GM21515 (cell line): ENCODE measurements around the gene CARD6.
"Not testable (repeated sequence)": the region's sequence is repeated elsewhere in the genome, so short reads cannot be mapped to it uniquely, and the experiment has no call there.

Experiments used
- ATAC-seq: cut with Tn5 transposase; IDR thresholded peaks from one replicate; pipeline ENCODE4 v1.9.1; 2021; ENCODE audit not compliant: unreplicated experiment

Gene CARD6, protein sequence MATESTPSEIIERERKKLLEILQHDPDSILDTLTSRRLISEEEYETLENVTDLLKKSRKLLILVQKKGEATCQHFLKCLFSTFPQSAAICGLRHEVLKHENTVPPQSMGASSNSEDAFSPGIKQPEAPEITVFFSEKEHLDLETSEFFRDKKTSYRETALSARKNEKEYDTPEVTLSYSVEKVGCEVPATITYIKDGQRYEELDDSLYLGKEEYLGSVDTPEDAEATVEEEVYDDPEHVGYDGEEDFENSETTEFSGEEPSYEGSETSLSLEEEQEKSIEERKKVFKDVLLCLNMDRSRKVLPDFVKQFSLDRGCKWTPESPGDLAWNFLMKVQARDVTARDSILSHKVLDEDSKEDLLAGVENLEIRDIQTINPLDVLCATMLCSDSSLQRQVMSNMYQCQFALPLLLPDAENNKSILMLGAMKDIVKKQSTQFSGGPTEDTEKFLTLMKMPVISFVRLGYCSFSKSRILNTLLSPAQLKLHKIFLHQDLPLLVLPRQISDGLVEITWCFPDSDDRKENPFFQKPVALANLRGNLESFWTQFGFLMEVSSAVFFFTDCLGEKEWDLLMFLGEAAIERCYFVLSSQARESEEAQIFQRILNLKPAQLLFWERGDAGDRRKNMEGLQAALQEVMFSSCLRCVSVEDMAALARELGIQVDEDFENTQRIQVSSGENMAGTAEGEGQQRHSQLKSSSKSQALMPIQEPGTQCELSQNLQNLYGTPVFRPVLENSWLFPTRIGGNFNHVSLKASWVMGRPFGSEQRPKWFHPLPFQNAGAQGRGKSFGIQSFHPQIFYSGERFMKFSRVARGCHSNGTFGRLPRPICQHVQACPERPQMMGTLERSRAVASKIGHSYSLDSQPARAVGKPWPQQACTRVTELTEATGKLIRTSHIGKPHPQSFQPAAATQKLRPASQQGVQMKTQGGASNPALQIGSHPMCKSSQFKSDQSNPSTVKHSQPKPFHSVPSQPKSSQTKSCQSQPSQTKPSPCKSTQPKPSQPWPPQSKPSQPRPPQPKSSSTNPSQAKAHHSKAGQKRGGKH

DNA sequence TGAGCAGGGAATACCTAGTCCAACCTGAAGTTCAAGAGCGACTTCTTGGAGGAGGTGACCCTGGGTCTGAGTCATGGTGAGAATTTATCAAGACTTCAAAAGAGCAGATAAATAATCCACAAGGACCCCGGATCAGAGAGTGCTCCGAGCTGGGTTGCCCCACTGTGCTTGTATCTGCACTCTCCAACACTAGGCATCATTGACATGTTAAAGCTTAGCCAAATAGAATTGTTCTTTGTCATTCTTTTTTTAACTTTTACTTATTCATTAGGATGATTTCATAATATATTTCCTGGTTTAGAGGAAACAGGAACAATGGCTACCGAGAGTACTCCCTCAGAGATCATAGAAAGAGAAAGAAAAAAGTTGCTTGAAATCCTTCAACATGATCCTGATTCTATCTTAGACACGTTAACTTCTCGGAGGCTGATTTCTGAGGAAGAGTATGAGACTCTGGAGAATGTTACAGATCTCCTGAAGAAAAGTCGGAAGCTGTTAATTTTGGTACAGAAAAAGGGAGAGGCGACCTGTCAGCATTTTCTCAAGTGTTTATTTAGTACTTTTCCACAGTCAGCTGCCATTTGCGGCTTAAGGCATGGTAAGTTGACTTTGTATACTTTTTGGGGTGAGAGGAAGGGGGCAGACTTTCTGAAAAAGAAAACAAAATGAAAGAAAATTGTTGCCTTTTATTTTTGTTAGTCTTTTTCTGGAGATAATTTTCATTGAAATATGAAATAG, at the start of gene CARD6:
CARD6 (plus strand) TSS at position 300 of the 738 bp plus-strand sequence; CDS start at position 316, 16 bp downstream.
- ATAC-seq = peak; percentile 49

DNA sequence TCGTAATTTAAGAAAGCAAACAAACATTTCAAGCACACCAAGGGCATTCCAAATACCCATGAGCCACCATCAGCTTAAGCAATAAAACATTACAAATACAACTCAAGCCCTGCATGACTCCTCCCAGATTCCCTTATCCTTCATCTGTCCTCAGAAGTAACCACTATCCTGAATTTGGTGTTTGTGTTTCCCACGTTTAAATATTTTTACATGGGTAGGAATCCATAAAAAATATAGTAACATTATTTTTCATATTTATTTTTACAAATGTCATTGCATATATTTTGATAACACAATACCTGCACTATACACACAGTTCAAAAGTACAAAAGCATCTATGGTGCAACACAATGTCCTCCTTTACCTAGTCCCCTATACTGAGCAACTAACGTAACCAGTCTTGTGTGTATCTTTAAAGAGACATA, 49.4 kb upstream of the CARD6 start:
- ATAC-seq = no peak

DNA sequence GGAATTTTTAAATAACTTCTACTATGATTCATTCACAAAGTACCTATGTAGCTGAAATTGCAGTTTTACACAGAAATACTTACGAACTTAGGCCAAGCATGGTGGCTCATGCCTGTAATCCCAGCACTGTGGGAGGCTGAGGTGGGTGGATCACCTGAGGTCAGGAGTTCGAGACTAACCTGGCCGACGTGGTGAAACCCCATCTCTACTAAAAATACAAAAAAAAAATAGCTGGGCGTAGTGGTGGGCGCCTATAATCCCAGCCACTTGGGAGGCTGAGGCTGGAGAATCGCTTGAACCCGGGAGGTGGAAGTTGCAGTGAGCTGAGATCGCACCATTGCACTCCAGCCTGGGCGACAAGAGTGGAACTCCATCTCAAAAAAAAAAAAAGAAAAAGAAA, 48.5 kb upstream of the CARD6 start:
- ATAC-seq = not testable (repeated sequence)

DNA sequence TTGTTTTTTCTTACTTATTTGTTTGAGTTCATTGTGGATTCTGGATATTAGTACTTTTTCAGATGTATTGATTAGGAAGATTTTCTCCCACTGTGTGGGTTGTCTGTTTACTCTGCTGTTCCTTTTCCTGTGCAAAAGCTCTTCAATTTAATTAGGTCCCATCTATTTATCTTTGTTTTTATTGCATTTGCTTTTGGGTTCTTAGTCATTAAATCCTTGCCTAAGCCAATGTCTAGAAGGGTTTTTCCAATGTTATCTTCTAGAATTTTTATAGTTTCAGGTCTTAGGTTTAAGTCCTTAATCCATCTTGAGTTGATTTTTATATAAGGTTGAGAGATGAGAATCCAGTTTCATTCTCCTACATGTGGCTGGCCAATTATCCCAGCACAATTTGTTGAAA, 46.8 kb upstream of the CARD6 start:
- not testable (repeated sequence) for ATAC-seq

DNA sequence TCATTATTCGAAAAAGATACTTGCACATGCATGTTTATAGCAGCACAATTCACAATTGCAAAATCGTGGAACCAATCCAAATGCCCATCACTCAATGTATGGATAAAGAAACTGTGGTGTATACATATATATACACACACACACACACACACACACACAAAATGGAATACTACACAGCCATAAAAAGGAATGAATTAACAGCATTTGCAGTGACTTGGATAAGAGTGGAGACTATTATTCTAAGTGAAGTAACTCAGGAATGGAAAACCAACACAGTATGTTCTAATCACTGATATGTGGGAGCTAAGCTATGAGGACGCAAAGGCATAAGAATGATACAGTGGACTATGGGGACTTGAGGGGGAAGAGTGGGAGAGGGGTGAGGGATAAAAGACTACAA, 46.3 kb upstream of the CARD6 start:
- not testable (repeated sequence) for ATAC-seq

DNA sequence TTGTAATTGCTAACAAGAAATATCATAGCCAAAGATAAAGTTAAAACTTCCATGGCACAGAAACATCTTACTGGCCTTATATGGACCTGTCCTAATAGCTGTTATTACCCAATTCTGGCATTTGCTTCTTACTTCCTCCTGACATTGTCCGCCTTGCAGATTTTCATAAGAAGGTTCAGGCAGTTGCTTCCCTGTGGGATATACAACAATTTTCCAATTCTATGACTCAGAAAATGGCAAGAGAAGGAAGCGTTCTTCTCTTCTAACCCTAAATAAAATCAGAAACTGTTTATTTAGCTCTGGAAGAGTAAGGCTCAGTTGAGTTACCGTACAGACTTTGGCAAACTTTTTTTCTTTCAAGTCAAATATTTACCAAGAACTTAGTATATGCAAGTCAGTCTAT, 44.7 kb upstream of the CARD6 start:
- no peak for ATAC-seq

DNA sequence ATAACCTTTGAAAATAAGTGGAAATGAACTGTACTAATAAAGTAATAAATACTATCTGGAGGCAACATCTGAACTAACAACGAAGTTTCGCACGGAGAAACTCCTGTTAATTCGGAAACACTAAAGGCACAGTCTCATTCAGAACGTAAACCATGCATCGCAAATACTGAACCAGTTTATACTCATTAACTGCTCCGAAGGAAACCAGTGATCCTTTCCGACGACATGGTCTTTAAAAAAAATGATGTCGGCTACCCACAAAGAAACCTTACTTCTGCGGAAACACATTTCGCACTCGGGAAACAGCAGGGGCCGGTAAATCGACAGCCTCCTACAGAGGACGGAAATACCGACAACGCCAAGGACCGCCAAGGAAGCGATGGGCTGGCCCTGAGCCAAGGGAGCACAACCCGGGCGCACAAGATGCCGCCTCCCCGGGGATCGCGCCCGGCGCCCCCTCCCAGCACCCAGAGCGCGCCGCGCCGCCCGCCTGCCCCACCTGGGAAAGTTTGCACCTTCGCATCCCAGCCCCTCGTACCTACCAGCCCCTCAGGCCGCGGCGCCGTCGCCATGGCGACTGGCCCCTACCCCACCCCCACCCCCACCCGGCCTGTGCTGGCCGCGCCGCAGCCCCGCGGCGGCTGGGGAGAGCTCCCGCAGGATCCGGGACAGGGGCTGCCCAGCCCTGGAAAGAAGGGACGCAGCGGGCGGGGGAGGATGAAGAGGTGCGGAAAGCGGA, 43.7 kb upstream of the CARD6 start:
- peak; percentile 42 for ATAC-seq

DNA sequence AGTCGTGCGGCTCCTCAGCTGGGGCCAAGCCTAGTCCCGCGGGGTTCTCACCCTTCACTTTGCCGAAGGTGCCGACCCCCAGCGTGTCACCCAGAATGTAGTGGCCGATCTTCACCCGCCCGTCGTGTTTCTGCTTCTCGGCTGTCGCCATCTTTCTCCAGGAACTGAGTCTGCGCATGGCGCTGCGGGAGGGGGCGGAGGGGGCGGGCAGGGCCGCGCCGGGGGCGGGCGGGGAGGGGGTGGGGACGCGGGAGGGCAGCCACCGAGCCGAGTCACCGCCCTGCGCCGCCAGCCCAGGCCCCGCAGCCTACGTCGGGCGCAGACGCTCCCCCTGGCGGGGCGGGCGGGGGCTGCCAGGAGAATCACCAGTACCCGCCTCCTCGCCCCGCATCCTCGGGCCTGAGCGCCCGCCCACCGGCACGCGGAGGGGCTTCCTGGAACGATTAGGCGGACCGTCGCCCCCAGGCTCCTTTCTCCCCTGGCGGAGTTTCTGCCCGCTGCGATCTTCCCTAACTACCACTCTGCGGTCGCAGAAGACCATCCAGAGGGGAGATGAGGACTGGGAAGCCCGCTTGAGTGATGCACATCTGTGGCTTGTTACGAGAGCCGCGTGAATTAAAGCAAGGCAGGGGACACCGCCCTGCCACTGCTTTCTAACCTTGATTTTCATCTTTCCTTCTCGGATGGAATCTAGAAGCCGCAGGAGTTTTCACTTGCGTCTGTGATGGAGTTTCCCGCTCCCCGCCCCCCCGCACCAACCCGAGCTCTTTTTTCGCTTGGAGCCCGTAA, 43.0 kb upstream of the CARD6 start, which contains the start of gene PRKAA1:
PRKAA1 (minus strand) TSS at position 363 of the 789 bp plus-strand sequence; CDS start at position 178, 185 bp downstream.
- peak; percentile 97 for ATAC-seq

DNA sequence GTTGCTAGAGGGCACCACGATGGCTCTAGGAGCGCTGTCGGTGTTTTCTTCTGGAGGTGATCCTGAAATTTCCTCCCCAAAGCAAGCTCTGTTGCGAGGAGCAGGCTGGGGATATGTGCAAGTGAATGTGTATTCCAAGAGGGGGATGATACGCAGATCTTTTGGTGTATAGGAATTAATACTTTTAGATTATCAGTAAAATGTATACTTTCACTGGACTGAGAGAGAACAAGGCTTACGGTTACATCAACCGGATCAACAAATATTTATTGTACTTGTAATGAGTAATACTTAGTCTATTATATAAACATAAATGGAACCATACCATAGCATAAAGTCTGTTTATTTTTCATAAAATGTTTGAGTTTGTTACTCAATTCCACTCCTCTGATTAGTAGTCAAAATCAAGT, 42.4 kb upstream of the CARD6 start:
- no peak for ATAC-seq

DNA sequence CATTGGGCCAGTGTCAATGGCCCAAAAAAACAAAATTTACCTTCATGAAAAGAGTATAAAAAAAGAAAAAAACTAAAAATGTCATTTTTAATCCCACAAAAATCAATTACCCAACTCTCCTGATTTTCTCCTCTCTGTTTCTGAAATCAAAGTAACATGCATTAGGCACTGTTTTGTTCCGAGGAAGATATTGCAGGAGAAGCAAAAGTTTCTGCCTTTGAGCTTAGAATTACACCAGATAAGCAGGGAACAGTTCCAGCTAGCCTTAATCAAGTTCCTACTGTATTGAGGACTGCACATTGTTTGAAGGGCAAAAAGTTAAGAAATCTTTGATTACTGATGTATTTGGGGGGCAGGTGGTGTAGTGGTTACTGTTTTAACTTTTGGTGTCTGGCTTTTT, 41.9 kb upstream of the CARD6 start:
- no peak for ATAC-seq

DNA sequence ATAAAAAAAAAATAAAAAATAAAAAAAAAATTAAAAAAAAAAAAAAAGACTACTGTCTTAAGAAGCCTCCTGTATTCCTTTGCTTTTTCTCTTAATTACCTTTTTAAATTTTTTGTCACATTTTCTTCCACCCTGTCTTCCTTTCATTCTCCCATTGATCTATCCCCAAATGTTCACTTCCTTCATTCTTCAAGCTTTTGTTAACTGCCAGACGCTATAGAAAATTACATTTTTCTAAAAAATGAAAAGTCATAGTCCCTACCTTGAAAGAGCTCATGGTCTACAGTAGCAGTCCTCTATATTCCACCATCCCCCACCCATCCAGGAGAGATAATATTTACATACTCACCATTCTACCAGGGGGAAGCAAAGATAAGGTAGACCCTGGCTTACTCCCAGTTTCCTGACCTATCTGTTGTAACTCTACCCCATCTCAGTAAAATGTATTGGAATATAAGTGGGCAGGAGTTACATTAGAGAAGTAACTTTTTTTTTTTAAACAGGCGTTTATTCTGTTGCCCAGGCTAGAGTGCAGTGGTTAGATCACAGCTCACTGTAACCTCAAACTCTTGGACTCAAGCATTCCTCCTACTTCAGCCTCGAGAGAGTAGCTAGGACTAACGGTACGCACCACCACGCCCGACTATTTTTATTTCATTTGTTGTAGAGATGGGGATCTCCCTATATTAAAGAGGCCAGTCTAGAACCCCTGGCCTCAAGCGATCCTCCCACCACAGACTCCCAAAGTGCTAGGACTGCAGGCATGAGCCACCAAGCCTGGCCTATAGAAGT, 39.2 kb upstream of the CARD6 start:
- ATAC-seq = no peak

DNA sequence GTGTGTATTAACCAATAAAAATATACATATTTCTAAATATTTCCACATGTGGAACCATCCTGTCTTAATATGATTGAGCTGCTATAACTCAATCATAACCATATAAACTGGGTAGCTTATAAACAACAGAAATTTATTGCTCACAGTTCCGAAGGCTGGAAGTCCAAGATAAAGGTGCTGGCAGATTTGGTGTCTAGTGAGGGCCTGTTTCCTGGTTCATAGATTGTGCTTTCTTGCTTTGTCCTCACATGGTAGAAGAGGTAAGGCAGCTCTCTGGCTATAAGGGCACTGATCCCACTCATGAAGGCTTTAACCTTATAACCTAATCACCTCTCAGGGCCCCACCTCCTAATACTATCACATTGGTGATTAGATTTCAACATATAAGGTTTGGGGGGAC, 29.0 kb upstream of the CARD6 start:
- ATAC-seq = no peak

DNA sequence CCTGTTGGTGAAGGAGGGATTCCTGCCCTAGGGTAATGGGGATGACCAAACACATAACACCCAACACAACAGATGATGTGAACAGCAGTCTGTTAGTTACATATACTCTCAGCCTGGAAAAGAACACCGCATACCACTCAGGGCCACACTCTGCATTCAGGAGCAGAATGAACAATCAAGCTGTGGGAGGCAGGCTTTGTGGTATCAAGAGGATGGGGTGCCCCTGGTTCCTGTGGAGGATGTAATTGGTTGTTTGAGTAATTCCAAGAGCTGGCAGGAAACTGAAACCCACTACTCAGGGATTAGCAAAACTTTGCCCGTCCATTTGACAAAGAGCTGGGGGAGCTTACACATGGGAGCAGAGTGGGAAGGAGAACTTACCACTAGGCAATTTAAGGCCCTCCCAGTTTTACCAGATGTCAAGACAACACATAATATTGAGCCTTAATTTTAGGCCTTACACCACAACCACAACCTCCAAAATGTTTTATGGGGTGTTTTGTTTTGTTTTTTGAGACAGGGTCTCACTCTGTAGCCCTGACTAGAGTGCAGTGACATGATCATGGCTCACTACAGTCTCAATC, 27.4 kb upstream of the CARD6 start:
- no peak for ATAC-seq

DNA sequence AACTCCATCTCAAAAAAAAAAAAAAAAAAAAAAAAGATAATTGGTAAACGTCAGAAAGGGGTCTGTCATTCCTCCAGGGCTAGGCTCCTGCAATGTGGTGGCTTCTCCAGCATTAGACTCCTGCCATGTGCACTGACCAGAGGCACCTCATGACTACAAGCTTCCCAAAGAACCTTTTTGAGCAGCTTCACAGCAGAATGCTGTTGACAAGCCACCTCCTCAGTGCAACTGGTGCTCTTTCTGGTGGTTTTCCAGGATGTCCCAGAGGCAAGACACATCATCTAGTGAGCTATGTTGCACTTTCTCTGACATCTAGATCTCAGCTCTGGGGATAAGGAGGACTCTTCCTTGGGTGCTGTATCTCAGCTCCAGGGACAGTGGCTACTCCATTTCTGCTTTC, 17.7 kb upstream of the CARD6 start:
- ATAC-seq = no peak

DNA sequence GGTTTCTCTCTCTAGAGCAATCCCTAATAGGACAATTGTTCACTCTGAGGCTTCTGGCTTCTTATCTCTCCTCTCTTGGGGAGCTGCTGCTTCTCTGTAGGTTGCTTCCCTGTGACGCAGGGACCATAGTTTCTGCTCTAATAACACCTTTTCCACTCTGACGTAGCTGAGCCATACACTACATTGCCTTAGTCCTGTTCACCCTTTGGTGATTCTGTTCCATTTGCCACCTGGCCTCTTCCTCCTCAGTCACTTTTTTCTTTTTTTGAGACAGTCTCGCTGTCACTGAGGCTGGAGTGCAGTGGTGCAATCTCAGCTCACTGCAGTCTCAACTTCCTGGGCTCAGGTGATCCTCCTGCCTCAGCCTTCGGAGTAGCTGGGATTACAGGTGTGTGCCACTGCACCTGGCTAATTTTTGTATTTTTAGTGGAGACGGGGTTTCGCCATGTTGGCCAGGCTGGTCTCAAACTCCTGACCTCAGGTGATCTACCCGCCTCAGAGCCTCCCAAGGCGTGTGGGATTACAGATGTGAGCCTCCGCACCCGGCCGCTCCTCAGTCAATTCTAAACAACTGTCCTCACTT, 15.6 kb upstream of the CARD6 start:
- ATAC-seq = not testable (repeated sequence)

DNA sequence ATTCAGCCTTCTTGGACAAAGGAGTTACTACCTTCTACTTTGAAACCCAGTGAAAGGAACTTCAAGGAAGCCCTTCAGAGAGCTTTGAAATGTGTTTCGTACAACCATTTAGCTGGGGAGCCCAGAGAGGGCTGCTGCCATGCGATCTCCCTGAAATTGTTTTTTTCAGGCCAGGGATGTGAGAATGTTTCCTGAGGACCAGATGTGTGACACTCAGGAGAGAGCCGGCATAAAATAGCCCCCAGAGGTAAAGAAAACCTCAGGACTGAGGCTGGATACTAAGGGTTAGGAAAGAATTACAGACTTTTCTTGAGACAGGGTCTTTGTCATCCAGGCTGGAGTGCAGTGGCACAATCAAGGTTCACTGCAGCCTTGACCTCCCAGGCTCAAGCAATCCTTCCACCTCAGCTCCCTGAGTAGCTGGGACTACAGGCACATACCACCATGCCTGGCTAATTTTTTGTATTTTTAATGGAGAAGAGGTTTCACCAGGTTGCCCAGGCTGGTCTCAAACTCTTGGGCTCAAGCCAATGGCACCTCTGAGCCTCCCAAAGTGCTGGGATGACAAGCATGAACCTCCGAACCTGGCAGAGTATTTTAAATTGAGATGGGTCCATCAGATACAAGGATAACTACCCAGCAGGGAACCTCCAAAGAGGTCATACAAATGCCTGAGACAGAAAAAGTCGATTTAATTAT, 14.5 kb upstream of the CARD6 start:
- ATAC-seq = no peak
